HepG2 (cell line): Measurements from ENCODE around the gene PAK2. TPM values are rescaled to one million over a fixed set of nuclear protein-coding genes. Genes with fewer than 3 reads are reported as not detected.
A peak's percentile ranks its signal among the peaks of the same experiment; 100 is the strongest.

Experiments used
- ADNP ChIP-seq: sonication (generic); formaldehyde crosslinking; IDR thresholded peaks from 2 replicates; pipeline ENCODE4 v1.4.0; 2020; ENCODE audit warnings: missing genetic modification reagents
- ARID2 ChIP-seq: sonication (generic); formaldehyde crosslinking; IDR thresholded peaks from 2 replicates; pipeline ENCODE4 v1.8.1; 2022; ENCODE audit warnings: mild to moderate bottlenecking, missing genetic modification reagents, borderline replicate concordance
- CBX2 ChIP-seq, 2 experiments: fragments of 200-600 bp in 1 of 2; sonication (generic); formaldehyde crosslinking in 1 of 2; IDR thresholded peaks; 2 replicates each; pipeline versions ENCODE4 v1.7.0 to v1.8.1; 2018 to 2022; ENCODE audit warnings: low read depth in 2 of 2, low read length in 1 of 2, mild to moderate bottlenecking in 1 of 2, missing genetic modification reagents in 1 of 2
- FIP1L1 ChIP-seq: fragments of 200-400 bp; formaldehyde crosslinking; IDR thresholded peaks from 2 replicates; pipeline ENCODE4 v1.6.1; 2018; ENCODE audit warnings: low read depth, mild to moderate bottlenecking, low read length, moderate library complexity, borderline replicate concordance; ENCODE audit not compliant: insufficient read depth
- HDAC6 ChIP-seq: fragments of 200-600 bp; sonication (generic); IDR thresholded peaks from 2 replicates; pipeline ENCODE4 v1.7.0; 2017; ENCODE audit warnings: mild to moderate bottlenecking, antibody characterized with exemption, low read length, low read depth
- HNF4A ChIP-seq: sonication (generic); formaldehyde crosslinking; IDR thresholded peaks from 2 replicates; pipeline ENCODE4 v1.4.0; 2020; ENCODE audit warnings: missing genetic modification reagents
- NR2F6 ChIP-seq, 2 experiments: IDR thresholded peaks; 2 replicates each; pipeline ENCODE4 v1.6.1; 2016; ENCODE audit warnings: antibody characterized with exemption in 1 of 2, mild to moderate bottlenecking in 1 of 2
- PHF21A ChIP-seq: sonication (generic); formaldehyde crosslinking; IDR thresholded peaks from 2 replicates; pipeline ENCODE4 v1.5.0; 2020; ENCODE audit warnings: mild to moderate bottlenecking, missing genetic modification reagents
- RFXAP ChIP-seq: sonication (generic); formaldehyde crosslinking; IDR thresholded peaks from 2 replicates; pipeline ENCODE4 v1.4.0; 2020; ENCODE audit warnings: missing genetic modification reagents, borderline replicate concordance
- SKI ChIP-seq: fragments of 450-650 bp; IDR thresholded peaks from one replicate; pipeline ENCODE4 v1.6.1; 2018; ENCODE audit warnings: mild to moderate bottlenecking; ENCODE audit not compliant: partially characterized antibody
- SRSF4 ChIP-seq: fragments of 200-400 bp; formaldehyde crosslinking; IDR thresholded peaks from one replicate; pipeline ENCODE4 v1.6.1; 2018; ENCODE audit warnings: mild to moderate bottlenecking, low read depth, low read length, moderate library complexity; ENCODE audit not compliant: poor library complexity, severe bottlenecking
- STAG1 ChIP-seq: sonication (generic); formaldehyde crosslinking; IDR thresholded peaks from 2 replicates; pipeline ENCODE4 v1.4.0; 2020; ENCODE audit warnings: missing genetic modification reagents
- ZBTB7B ChIP-seq: sonication (generic); formaldehyde crosslinking; IDR thresholded peaks from 2 replicates; pipeline ENCODE4 v1.4.0; 2020; ENCODE audit warnings: missing genetic modification reagents
- ZNF160 ChIP-seq: sonication (generic); formaldehyde crosslinking; IDR thresholded peaks from 2 replicates; pipeline ENCODE4 v1.8.0; 2022; ENCODE audit warnings: mild to moderate bottlenecking, inconsistent platforms, missing genetic modification reagents
- ZNF501 ChIP-seq: sonication (generic); formaldehyde crosslinking; IDR thresholded peaks from 2 replicates; pipeline ENCODE4 v1.5.1; 2020; ENCODE audit warnings: mild to moderate bottlenecking, moderate library complexity, missing genetic modification reagents
- ZNF546 ChIP-seq: sonication (generic); formaldehyde crosslinking; conservative IDR thresholded peaks from 2 replicates; pipeline ENCODE4 v1.8.1; 2023; ENCODE audit warnings: mild to moderate bottlenecking, missing genetic modification reagents
- ZNF629 ChIP-seq: sonication (generic); formaldehyde crosslinking; conservative IDR thresholded peaks from 2 replicates; pipeline ENCODE4 v1.5.0; 2020; ENCODE audit warnings: missing genetic modification reagents
- ZNF713 ChIP-seq: sonication (generic); formaldehyde crosslinking; IDR thresholded peaks from 2 replicates; pipeline ENCODE4 v1.4.0; 2020; ENCODE audit warnings: mild to moderate bottlenecking, missing genetic modification reagents
- ZNF737 ChIP-seq: sonication (generic); formaldehyde crosslinking; IDR thresholded peaks from 2 replicates; pipeline ENCODE4 v1.5.0; 2020; ENCODE audit warnings: missing genetic modification reagents, mild to moderate bottlenecking, borderline replicate concordance
- ZSCAN31 ChIP-seq: sonication (generic); formaldehyde crosslinking; IDR thresholded peaks from 2 replicates; pipeline ENCODE4 v1.5.0; 2020; ENCODE audit warnings: low read depth, mild to moderate bottlenecking, missing genetic modification reagents
- polyA plus RNA-seq, 8 experiments: library from polyadenylated mRNA; depleted of rRNA in 3 of 8; stranded (reverse) in 7 of 8; unstranded in 1 of 8; fragments of >200 nt; fragmentation: Illumina TruSeq in 4 of 8; extraction: Trizol in 4 of 8; gene quantifications; 2 replicates each; pipeline versions ENCODE4 v1.2.1 to v1.2.3, GENCODE V29; 2011 to 2016; ENCODE audit warnings: low read depth in 4 of 8, missing spikeins in 1 of 8, mixed read lengths in 1 of 8; ENCODE audit not compliant: insufficient read depth in 1 of 8
- total RNA-seq, 5 experiments: library from RNA; depleted of rRNA; stranded (reverse); fragments of >200 nt; fragmentation: Illumina TruSeq; extraction: Trizol; gene quantifications; 2 replicates each; pipeline ENCODE4 v1.2.3, GENCODE V29; 2016; ENCODE audit warnings: low read depth in 1 of 5
- TF ChIP-seq, protein P1 (sequence below): sonication (generic); formaldehyde crosslinking; IDR thresholded peaks from 2 replicates; pipeline ENCODE4 v1.4.0; 2020; ENCODE audit warnings: missing genetic modification reagents; ENCODE audit errors: not compliant biosample characterization
- TF ChIP-seq, protein P2 (sequence below): sonication (generic); formaldehyde crosslinking; IDR thresholded peaks from 2 replicates; pipeline ENCODE4 v1.8.1; 2023; ENCODE audit warnings: mild to moderate bottlenecking, missing genetic modification reagents
- TF ChIP-seq, protein P3 (sequence below): sonication (generic); formaldehyde crosslinking; IDR thresholded peaks from 2 replicates; pipeline ENCODE4 v1.9.0; 2021; ENCODE audit warnings: missing genetic modification reagents, borderline replicate concordance
- TF ChIP-seq, protein P4 (sequence below): sonication (generic); formaldehyde crosslinking; conservative IDR thresholded peaks from 2 replicates; pipeline ENCODE4 v1.5.0; 2020; ENCODE audit warnings: missing genetic modification reagents

Gene PAK2
- total and polyA plus RNA-seq, 2 of the 13 experiments (the other 11 are each of a cell fraction or from before 2014, with no cell fraction given): 23.0 to 24.7 TPM

DNA sequence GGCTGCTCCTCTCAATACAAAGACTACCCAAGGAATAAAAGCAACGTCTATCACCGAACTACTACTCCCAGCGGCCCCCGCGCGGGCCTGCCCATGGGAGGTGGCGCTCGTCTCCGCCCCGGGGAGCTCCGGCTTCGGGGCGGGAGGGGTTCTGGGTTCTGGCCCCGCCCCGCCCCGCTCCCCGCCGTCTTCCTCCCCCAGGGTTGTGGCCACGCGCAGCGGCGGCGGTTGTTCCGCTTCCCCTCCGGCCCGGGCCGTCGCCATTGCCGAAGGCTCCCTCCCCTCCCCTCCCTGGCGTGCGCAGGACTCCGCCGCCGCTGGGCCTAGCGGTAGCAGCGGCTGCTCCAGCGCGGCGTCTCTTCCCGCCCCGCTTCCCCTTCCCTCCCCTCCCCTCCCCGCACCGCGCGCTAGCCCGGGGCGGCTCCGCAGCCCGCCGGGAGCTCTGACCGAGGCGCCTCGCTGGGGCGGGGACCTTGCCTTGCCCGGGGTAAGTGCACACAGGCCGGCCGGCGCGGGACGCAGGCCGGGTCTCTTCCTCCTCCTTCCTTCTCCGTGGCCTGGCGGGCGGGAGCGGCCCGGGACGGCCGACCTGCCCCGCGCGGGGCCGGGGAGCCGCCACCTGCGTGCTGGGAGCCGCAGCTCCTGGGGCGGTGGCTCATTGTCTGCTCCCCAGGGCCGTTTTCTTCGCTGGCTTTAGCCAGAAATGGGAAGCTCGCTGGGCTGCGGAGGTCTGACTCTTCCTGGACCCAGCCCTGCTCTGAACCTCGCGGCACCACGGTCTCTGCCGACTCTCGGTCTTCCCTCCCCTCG lies at the start of gene PAK2 (continued):
- TF ChIP-seq, protein P1, sequence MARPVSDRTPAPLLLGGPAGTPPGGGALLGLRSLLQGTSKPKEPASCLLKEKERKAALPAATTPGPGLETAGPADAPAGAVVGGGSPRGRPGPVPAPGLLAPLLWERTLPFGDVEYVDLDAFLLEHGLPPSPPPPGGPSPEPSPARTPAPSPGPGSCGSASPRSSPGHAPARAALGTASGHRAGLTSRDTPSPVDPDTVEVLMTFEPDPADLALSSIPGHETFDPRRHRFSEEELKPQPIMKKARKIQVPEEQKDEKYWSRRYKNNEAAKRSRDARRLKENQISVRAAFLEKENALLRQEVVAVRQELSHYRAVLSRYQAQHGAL (CRISPR knock-in tag): no peak
- TF ChIP-seq, protein P2, sequence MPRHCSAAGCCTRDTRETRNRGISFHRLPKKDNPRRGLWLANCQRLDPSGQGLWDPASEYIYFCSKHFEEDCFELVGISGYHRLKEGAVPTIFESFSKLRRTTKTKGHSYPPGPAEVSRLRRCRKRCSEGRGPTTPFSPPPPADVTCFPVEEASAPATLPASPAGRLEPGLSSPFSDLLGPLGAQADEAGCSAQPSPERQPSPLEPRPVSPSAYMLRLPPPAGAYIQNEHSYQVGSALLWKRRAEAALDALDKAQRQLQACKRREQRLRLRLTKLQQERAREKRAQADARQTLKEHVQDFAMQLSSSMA (CRISPR knock-in tag): no peak
- TF ChIP-seq ADNP (CRISPR knock-in tag) (no peak), ARID2 (CRISPR knock-in tag) (no peak; the same call in 1 of the 2 replicates), ZNF713 (no peak), ZNF546 (0 out of 2 replicates have a peak, but pooled peaks have one; percentile 45), NR2F6 (IDR thresholded peaks at IDR 0.05) (no peak), NR2F6 (CRISPR knock-in tag; IDR thresholded peaks at IDR 0.05) (no peak), RFXAP (CRISPR knock-in tag) (peak; percentile 36; the same call in 1 of the 2 replicates), FIP1L1 (no peak), ZNF160 (CRISPR knock-in tag) (no peak), CBX2 (IDR thresholded peaks at IDR 0.05; ENCODE audit: low read depth, low read length) (no peak), CBX2 (CRISPR knock-in tag; IDR thresholded peaks at IDR 0.05; ENCODE audit: low read depth) (no peak), SRSF4 (no peak), PHF21A (no peak), ZNF501 (CRISPR knock-in tag) (no peak; the same call in 1 of the 2 replicates), ZNF629 (no peak), HNF4A (no peak), STAG1 (CRISPR knock-in tag) (no peak), ZSCAN31 (CRISPR knock-in tag) (no peak), HDAC6 (no peak), SKI (no peak), ZBTB7B (CRISPR knock-in tag) (no peak), ZNF737 (CRISPR knock-in tag) (no peak)
- TF ChIP-seq, protein P3, sequence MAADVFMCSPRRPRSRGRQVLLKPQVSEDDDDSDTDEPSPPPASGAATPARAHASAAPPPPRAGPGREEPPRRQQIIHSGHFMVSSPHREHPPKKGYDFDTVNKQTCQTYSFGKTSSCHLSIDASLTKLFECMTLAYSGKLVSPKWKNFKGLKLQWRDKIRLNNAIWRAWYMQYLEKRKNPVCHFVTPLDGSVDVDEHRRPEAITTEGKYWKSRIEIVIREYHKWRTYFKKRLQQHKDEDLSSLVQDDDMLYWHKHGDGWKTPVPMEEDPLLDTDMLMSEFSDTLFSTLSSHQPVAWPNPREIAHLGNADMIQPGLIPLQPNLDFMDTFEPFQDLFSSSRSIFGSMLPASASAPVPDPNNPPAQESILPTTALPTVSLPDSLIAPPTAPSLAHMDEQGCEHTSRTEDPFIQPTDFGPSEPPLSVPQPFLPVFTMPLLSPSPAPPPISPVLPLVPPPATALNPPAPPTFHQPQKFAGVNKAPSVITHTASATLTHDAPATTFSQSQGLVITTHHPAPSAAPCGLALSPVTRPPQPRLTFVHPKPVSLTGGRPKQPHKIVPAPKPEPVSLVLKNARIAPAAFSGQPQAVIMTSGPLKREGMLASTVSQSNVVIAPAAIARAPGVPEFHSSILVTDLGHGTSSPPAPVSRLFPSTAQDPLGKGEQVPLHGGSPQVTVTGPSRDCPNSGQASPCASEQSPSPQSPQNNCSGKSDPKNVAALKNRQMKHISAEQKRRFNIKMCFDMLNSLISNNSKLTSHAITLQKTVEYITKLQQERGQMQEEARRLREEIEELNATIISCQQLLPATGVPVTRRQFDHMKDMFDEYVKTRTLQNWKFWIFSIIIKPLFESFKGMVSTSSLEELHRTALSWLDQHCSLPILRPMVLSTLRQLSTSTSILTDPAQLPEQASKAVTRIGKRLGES: 0 out of 2 replicates have a peak, but pooled peaks have one; percentile 29
- TF ChIP-seq, protein P4, sequence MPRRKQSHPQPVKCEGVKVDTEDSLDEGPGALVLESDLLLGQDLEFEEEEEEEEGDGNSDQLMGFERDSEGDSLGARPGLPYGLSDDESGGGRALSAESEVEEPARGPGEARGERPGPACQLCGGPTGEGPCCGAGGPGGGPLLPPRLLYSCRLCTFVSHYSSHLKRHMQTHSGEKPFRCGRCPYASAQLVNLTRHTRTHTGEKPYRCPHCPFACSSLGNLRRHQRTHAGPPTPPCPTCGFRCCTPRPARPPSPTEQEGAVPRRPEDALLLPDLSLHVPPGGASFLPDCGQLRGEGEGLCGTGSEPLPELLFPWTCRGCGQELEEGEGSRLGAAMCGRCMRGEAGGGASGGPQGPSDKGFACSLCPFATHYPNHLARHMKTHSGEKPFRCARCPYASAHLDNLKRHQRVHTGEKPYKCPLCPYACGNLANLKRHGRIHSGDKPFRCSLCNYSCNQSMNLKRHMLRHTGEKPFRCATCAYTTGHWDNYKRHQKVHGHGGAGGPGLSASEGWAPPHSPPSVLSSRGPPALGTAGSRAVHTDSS (CRISPR knock-in tag): no peak
